SU-DHL-6 (cell line): ENCODE measurements around the gene OSBPL10.

Experiments used
- H2AFZ ChIP-seq: fragments of 200-600 bp; sonication (generic); 2 replicates; pipeline ENCODE4 v1.6.1; 2014; ENCODE audit warnings: low read depth, mild to moderate bottlenecking, moderate library complexity, mixed read lengths, antibody characterized with exemption, low read length; ENCODE audit not compliant: severe bottlenecking
- H3F3A ChIP-seq: fragments of 200-600 bp; shearing (Covaris generic); 2 replicates; pipeline ENCODE4 v1.6.0; 2016; ENCODE audit warnings: antibody characterized with exemption, mild to moderate bottlenecking; ENCODE audit not compliant: insufficient read depth
- H3K27ac ChIP-seq: fragments of 200-600 bp; sonication (generic); 2 replicates; pipeline ENCODE4 v1.5.1; 2016; ENCODE audit warnings: low read depth, mild to moderate bottlenecking, low read length, moderate library complexity, mixed read lengths
- H3K27me3 ChIP-seq: fragments of 200-600 bp; sonication (generic), shearing (Covaris generic); 2 replicates; pipeline ENCODE4 v1.6.0; 2014; ENCODE audit warnings: mild to moderate bottlenecking, low read length
- H3K36me3 ChIP-seq: fragments of 200-600 bp; sonication (generic); 2 replicates; pipeline ENCODE4 v1.6.1; 2014; ENCODE audit warnings: mild to moderate bottlenecking, low read length, mixed read lengths
- H3K4me2 ChIP-seq: fragments of 300-600, 200-600 bp; shearing (Covaris generic), sonication (generic); 2 replicates; pipeline ENCODE4 v1.6.0; 2014; ENCODE audit warnings: low read length, low read depth, mild to moderate bottlenecking; ENCODE audit not compliant: poor library complexity, severe bottlenecking
- H3K4me3 ChIP-seq: fragments of 200-600 bp; sonication (generic); 2 replicates; pipeline ENCODE4 v1.5.1; 2014; ENCODE audit warnings: antibody characterized with exemption, low read length, mild to moderate bottlenecking, mixed read lengths; ENCODE audit not compliant: insufficient read depth, poor library complexity, severe bottlenecking
- H3K79me2 ChIP-seq: fragments of 200-600 bp; sonication (generic); 2 replicates; pipeline ENCODE4 v1.6.1; 2014; ENCODE audit warnings: mild to moderate bottlenecking, low read length, moderate library complexity; ENCODE audit not compliant: insufficient read depth
- H3K9ac ChIP-seq: fragments of 200-600 bp; sonication (generic); 2 replicates; pipeline ENCODE4 v1.7.0; 2014; ENCODE audit warnings: mild to moderate bottlenecking, low read length
- H3K9me2 ChIP-seq: fragments of 200-600 bp; sonication (generic); replicated peaks from 2 replicates; pipeline ENCODE4 v1.6.1; 2014; ENCODE audit warnings: low read length; ENCODE audit not compliant: insufficient read depth
- H3K9me3 ChIP-seq: fragments of 200-600 bp; sonication (generic); 2 replicates; pipeline ENCODE4 v1.6.1; 2014; ENCODE audit warnings: low read length, mixed read lengths; ENCODE audit not compliant: insufficient read depth
- H4K20me1 ChIP-seq: fragments of 200-600 bp; sonication (generic); 2 replicates; pipeline ENCODE4 v1.6.1; 2014; ENCODE audit warnings: low read depth, mild to moderate bottlenecking, antibody characterized with exemption, low read length, moderate library complexity, mixed read lengths
- EZH2phosphoT487 ChIP-seq: fragments of 200-600 bp; sonication (generic), shearing (Covaris generic); conservative IDR thresholded peaks from 2 replicates; pipeline ENCODE4 v1.6.1; 2018; ENCODE audit warnings: mild to moderate bottlenecking, antibody characterized with exemption, low read length, moderate library complexity, mixed read lengths
- TF ChIP-seq, protein P1 (sequence below): fragments of 200-600 bp; sonication (generic); IDR thresholded peaks from one replicate; pipeline ENCODE4 v1.5.1; 2017; ENCODE audit warnings: antibody characterized with exemption, mild to moderate bottlenecking, low read length, moderate library complexity; ENCODE audit not compliant: insufficient read depth, poor library complexity, severe bottlenecking

Gene OSBPL10

GRCh38 chr3:31828007-31828406 is 153.1 kb downstream of the OSBPL10 start:
- H3K36me3 ChIP-seq = peaks cover 21% of the 10 kb centered on the region; the same call in 1 of the 2 replicates
- no peak overlapping the region for H3K4me3 ChIP-seq
- H4K20me1 ChIP-seq = peaks cover under 1% of the 10 kb centered on the region; the same call in 1 of the 2 replicates
- H3K27me3 ChIP-seq = no peaks in the 10 kb centered on the region
- no peak overlapping the region for H3K9ac ChIP-seq
- no peak overlapping the region for H2AFZ ChIP-seq
- peaks cover 89% of the 10 kb centered on the region for H3K79me2 ChIP-seq
- no peak for TF ChIP-seq EZH2phosphoT487
- TF ChIP-seq, protein P1, sequence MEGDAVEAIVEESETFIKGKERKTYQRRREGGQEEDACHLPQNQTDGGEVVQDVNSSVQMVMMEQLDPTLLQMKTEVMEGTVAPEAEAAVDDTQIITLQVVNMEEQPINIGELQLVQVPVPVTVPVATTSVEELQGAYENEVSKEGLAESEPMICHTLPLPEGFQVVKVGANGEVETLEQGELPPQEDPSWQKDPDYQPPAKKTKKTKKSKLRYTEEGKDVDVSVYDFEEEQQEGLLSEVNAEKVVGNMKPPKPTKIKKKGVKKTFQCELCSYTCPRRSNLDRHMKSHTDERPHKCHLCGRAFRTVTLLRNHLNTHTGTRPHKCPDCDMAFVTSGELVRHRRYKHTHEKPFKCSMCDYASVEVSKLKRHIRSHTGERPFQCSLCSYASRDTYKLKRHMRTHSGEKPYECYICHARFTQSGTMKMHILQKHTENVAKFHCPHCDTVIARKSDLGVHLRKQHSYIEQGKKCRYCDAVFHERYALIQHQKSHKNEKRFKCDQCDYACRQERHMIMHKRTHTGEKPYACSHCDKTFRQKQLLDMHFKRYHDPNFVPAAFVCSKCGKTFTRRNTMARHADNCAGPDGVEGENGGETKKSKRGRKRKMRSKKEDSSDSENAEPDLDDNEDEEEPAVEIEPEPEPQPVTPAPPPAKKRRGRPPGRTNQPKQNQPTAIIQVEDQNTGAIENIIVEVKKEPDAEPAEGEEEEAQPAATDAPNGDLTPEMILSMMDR = no peak
- H3K9me3 ChIP-seq = no peaks in the 10 kb centered on the region
- H3K9me2 ChIP-seq = no peaks in the 10 kb centered on the region
- no peak overlapping the region for H3K27ac ChIP-seq
- no peak overlapping the region for H3K4me2 ChIP-seq
- H3F3A ChIP-seq = no peaks in the 10 kb centered on the region

- H3K36me3 ChIP-seq = peaks cover 28% of the 10 kb centered on the region; the same call in 1 of the 2 replicates
- H3K79me2 ChIP-seq = peaks cover 77% of the 10 kb centered on the region
- H3K9me2 ChIP-seq = no peaks in the 10 kb centered on the region
- H3K27ac ChIP-seq = no peak overlapping the region
- H3K4me3 ChIP-seq = no peak overlapping the region
- no peak overlapping the region for H3K9ac ChIP-seq
- no peak overlapping the region for H3K4me2 ChIP-seq
- no peaks in the 10 kb centered on the region for H4K20me1 ChIP-seq
- H3K27me3 ChIP-seq = no peaks in the 10 kb centered on the region
- H2AFZ ChIP-seq = no peak overlapping the region
- H3F3A ChIP-seq = no peaks in the 10 kb centered on the region
- no peaks in the 10 kb centered on the region for H3K9me3 ChIP-seq
- TF ChIP-seq, protein P1 = no peak
- no peak for TF ChIP-seq EZH2phosphoT487
Observed at GRCh38 chr3:31823184-31823583, 157.9 kb downstream of the OSBPL10 start.

GRCh38 chr3:31821118-31821517 is 159.9 kb downstream of the OSBPL10 start:
- no peak overlapping the region for H3K4me2 ChIP-seq
- H3K36me3 ChIP-seq = peaks cover 20% of the 10 kb centered on the region; the same call in 1 of the 2 replicates
- no peaks in the 10 kb centered on the region for H3F3A ChIP-seq
- H3K9me3 ChIP-seq = no peaks in the 10 kb centered on the region
- H3K4me3 ChIP-seq = no peak overlapping the region
- TF ChIP-seq, protein P1 = no peak
- TF ChIP-seq EZH2phosphoT487 = no peak
- peaks cover 71% of the 10 kb centered on the region for H3K79me2 ChIP-seq
- no peaks in the 10 kb centered on the region for H3K27me3 ChIP-seq
- H2AFZ ChIP-seq = no peak overlapping the region
- H3K9ac ChIP-seq = no peak overlapping the region
- H3K27ac ChIP-seq = no peak overlapping the region
- H4K20me1 ChIP-seq = no peaks in the 10 kb centered on the region
- H3K9me2 ChIP-seq = no peaks in the 10 kb centered on the region
